GM21526 (cell line): Measurements from ENCODE around the gene CDK13.

ENCODE experiments used
- ATAC-seq: cut with Tn5 transposase; IDR thresholded peaks from one replicate; pipeline ENCODE4 v1.9.1; 2021; ENCODE audit warnings: moderate library complexity; ENCODE audit not compliant: unreplicated experiment, low FRiP score

The CDK13 gene

DNA sequence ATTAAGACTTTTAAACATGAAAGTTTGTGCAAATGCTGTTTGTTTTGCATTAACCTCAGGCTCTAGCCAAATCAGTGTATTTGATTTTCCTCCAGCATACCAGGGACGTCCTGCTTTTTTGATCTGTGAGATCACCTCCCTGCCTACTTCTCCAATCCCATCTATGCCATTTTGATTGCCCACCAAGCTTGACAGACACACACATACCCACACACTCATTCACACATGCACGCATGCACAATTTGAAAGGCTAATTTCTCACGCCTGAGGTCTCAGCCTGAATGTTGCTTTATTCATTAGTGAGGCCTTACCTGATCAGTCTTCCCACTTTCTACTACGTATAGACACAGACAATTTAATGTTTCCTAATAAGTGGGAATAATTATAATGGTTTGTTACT, 53.5 kb downstream of the CDK13 start:
- ATAC-seq = no peak

GRCh38 chr7:40008223-40008815, 58.3 kb downstream of the CDK13 start:
- no peak for ATAC-seq

GRCh38 chr7:40009301-40009700, 59.2 kb downstream of the CDK13 start:
- ATAC-seq = no peak

GRCh38 chr7:40014376-40014775, 64.3 kb downstream of the CDK13 start:
- ATAC-seq = no peak

GRCh38 chr7:40015790-40016296, 65.8 kb downstream of the CDK13 start:
- ATAC-seq = peak; percentile 88

- ATAC-seq = no peak
Observed at GRCh38 chr7:40019558-40019957, 69.5 kb downstream of the CDK13 start.

DNA sequence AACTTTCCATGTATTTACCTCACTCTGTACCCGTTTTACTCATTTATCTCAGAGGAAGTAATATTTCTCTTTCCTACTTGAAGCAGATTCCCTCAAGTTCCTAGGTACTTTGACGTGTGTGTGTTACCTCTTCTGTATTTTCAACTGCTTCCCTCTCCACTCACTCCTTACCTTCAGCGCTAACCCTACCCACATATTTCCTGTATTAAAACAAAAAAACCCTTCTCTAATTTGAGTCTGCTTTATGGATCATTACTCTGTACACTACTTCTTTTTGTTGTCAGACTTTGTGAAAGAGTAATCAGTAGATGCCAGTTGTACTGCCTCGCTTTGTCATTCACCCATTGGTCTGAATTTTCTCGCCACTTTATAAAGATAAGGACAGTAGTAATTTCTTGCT, 74.0 kb downstream of the CDK13 start:
- ATAC-seq = no peak

- ATAC-seq = no peak
Observed at GRCh38 chr7:40024841-40025240, 74.8 kb downstream of the CDK13 start.

GRCh38 chr7:40027545-40027944, 77.5 kb downstream of the CDK13 start:
- ATAC-seq = no peak

- no peak for ATAC-seq
Observed at GRCh38 chr7:40033826-40034225, 83.8 kb downstream of the CDK13 start.

DNA sequence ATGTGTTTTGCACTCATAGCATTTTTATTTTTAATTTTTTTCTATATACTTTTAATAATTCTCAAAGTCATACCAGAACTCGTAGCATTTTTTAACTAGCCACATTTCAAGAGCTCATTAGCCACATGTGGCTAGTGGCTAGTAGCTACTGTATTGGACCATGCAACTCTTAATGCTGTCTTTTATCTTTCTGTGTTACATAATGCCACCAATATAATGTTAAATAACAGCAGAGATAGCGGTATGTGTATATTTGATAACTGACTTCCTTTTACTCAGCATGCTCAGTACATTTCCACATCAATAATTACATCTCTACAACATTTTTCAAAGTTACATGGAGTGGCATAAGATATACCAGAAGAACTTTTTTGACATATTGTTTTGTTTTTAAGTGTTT, 91.4 kb downstream of the CDK13 start:
- no peak for ATAC-seq

- no peak for ATAC-seq
Observed at GRCh38 chr7:40043164-40043563, 93.1 kb downstream of the CDK13 start.

DNA sequence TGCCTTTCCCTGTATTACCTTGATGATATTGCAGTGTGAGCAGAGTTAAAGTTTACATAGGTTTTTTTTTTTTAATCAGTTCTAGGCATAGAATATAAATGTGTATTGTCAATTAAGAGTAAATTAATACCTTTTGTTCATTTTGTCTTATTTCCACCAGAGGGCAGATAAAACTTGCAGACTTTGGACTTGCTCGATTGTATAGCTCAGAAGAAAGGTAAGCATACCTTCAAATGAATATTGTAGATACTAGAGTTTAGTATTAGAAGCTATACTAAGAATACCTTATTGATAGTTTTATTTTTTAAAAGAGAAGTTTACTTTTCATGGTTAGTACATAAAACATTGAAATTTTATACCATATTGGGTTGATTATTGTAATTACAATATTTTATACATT, 97.6 kb downstream of the CDK13 start:
- ATAC-seq = no peak

DNA sequence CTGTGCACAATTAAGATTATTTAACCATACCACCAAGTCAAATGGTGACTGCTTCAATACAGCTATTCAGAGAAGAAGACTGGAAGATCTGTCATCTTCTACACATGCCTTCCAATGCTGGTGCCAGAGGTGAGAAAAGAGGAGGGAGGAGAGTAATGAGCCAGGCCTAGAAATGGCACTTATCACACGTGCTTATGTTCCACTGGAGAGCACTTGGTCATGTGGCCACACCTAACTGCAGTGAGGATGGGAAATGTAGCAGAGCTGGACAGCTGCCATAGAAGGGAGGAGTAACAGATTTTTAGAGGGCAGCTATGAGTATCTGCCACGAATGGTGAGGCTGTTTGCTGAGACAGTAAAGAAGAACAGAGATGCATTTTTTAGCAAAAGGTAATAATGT, 107.2 kb downstream of the CDK13 start:
- ATAC-seq = no peak

DNA sequence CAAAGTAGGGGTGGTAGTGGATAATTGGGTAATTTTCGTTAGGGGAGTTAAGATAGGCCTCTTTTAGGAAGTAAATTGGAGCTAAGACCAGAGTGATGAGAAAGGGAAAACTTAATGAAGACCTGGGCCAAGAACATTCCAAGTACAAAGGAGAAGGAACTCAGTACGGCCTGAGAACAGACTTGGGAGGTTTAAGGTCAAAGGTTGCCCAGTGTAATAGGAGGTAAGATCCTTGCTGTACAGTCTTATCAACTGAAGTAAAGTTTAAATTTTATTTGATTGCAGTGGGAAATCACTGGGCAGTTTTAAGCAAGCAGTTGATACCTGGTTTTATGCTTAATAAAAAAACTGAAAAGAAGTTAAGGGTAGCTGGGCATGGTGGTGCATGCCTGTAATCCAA, 108.0 kb downstream of the CDK13 start:
- no peak for ATAC-seq

- no peak for ATAC-seq
Observed at GRCh38 chr7:40058636-40059035, 108.6 kb downstream of the CDK13 start.

DNA sequence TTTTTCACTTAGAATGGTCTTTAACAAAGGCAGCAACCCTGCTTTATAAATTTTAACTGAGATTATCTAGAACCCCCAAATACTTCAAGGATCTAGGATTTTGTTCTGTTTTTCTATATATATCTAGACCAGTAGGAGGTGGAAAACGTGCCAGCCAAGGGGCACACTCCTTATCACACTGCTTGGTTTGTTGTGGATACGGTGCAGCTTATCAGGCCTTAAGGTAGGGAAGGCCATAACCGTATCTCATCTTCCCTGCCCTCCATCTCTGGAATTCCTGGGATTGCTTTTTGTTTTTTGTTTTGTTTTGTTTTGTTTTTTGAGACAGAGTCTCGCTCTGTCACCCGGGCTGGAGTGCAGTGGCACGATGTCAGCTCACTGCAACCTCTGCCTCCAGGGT, 109.0 kb downstream of the CDK13 start:
- ATAC-seq = no peak

DNA sequence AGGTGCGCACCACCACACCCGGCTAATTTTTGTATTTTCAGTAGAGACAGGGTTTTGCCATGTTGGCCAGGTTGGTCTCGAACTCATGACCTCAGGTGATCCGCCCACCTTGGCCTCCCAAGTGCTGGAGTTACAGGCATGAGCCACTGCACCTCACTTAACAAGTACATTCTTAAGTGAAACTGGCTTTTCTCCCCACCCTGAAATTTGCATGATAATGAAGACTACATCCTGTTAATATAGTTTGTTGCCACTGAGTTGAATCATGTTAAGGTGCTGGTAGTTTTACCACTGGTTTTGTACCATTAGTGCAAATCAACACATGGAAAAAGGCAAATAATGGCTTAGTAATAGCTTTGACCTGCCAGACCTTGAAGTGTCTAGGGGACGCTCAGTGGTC, 122.2 kb downstream of the CDK13 start:
- ATAC-seq = no peak

DNA sequence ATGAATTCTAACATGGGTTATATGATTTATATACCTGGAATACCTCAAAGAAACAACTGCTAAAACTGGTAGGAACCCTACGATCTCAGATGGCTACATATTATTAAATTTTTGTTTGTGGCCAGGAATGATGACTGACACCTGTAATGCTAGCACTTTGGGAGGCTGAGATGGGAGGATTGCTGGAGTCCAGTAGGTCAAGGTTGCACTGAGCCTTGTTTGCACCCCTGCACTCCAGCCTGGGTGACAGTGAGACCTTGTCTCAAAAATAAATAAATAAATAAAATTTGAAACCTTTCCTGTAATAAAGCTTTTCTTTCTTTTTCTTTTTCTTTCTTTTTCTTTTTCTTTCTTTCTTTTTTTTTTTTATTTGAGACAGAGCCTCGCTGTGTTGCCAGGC, 123.2 kb downstream of the CDK13 start:
- no peak for ATAC-seq

DNA sequence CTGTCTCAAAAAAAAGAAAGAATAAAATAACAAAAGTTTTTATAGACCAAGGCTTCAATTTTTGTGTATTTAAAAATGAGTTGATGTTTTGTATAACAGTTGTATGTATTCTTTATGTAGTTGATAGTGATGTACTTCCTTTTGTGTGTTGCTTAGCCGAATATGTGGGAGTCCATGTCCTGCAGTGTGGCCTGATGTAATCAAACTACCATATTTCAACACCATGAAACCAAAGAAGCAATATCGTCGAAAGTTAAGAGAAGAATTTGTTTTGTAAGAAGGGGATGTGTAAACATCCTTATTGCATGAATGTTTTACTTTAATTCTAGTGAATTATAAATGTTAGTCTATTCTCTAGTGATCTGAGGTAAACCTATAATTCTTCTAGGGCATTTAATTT, 127.8 kb downstream of the CDK13 start:
- no peak for ATAC-seq

DNA sequence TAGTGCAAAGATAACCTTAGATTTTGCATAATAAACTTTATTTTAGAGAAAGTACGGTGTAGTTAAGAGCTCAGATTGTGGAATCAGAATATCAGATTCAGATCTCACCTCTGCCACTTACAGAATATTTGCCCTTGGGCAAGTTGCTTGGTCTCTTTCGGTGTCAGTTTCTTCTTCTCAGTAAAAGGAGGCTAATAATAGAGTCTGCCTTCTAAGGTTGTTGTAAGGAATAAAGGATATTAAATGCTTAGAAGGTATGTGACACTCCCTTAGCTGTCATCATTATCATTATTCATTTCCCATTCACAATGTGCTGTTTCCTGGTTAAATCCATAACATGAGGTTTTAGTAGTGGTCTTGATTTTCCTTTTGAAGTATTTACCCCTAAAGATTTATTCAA, 142.1 kb downstream of the CDK13 start:
- no peak for ATAC-seq

DNA sequence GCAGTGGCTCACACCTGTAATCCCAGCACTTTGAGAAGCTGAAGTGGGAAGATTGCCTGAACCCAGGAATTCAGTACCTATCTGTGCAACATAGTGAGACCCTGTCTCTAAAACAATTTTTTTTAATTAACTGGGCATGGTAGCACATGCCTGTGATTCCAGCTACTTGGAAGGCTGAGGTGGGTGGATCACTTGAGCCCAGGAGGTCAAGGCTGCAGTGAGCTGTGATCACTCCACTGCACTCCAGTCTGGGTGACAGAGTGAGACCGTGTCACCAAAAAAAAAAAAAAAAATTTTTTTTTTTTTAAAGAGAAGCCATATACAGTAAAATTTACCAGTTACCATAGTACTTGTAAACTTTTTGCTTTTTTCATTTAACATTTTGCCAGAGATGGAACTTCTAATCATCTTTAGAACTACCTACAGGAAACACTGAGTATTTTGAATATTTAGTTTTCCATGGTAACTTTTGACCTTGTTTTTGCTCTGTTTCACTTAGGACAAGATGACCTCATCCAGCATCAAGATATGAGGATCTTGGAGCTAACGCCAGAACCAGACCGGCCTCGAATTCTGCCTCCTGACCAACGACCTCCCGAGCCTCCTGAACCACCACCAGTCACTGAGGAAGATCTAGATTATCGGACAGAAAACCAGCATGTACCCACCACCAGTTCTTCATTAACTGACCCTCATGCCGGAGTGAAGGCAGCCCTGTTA, 143.7 kb downstream of the CDK13 start:
- no peak for ATAC-seq
